SH-SY5Y (cell line): ENCODE data around the gene NR5A2.

Source experiments
- GATA2 ChIP-seq: IDR thresholded peaks from 2 replicates; pipeline ENCODE4 v1.6.1; 2011; ENCODE audit warnings: mild to moderate bottlenecking, low read depth, low read length
- GATA3 ChIP-seq: IDR thresholded peaks from 2 replicates; pipeline ENCODE4 v1.6.1; 2011; ENCODE audit warnings: low read depth, mild to moderate bottlenecking, low read length, moderate library complexity

- no peak for TF ChIP-seq GATA2
- TF ChIP-seq GATA3 = no peak
Measured at GRCh38 chr1:200194477-200194876, 167.0 kb downstream of the NR5A2 start.
